ENCODE data around the gene NEGR1.
A peak's percentile ranks its signal among the peaks of the same experiment; 100 is the strongest.
"Not testable (repeated sequence)": the region's sequence is repeated elsewhere in the genome, so short reads cannot be mapped to it uniquely, and the experiment has no call there.

The NEGR1 gene

DNA sequence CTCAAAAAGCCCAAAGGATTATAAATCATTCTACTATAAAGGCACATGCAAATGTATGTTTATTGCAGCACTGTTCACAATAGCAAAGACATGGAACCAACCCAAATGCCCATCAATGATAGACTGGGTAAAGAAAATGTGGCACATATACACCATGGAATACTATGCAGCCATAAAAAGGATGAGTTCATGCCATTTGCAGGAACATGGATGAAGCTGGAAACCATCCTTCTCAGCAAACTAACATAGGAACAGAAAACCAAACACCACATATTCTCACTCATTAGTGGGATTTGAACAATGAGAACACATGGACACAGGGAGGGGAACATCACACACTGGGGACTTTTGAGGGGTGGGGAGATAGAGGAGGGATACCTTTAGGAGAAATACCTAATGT is 46.4 kb downstream of the NEGR1 start:
- not testable (repeated sequence) for H3K36me3 ChIP-seq (ENCODE audit: control insufficient read depth in 2 of 2, insufficient read depth in 2 of 2, low read length in 2 of 2); H3K27me3 ChIP-seq (ENCODE audit: control insufficient read depth in 1 of 2, insufficient read depth in 2 of 2, low read length in 2 of 2); H3K4me3 ChIP-seq (ENCODE audit: low read length in 2 of 2); H3K9ac ChIP-seq (ENCODE audit: low read length in 2 of 2); H3K27ac ChIP-seq (ENCODE audit: low read length); H3K4me1 ChIP-seq (ENCODE audit: control insufficient read depth, insufficient read depth, low read length); H3K9me3 ChIP-seq (ENCODE audit: control insufficient read depth in 2 of 2, low read length in 2 of 2)

DNA sequence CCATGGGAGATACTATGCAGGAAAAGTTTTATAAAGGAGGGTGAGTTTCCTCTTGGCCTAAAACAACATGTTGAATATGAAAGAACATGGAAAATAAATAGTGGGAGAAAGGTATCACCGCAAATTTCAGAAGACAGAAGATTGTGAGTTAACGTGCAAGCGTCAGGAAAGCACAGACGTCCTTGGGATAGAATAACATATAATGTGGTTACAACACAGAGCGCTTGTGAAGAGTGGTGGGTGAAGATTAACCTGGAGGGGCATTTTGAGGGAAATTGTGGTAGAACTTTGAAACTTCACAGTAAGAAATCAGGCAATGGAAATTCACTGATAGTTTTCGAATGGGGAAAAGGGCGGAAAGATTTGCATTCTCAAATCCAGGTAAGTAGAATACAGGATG is 47.3 kb downstream of the NEGR1 start:
- H3K27me3 ChIP-seq (ENCODE audit: control insufficient read depth in 1 of 2, insufficient read depth in 2 of 2, low read length in 2 of 2), result no peaks in the 10 kb centered on the region
- no peak overlapping the region for H3K9ac ChIP-seq (ENCODE audit: low read length in 2 of 2)
- no peak overlapping the region for H3K4me3 ChIP-seq (ENCODE audit: low read length in 2 of 2)
- no peaks in the 10 kb centered on the region for H3K4me1 ChIP-seq (ENCODE audit: control insufficient read depth, insufficient read depth, low read length)
- H3K9me3 ChIP-seq (ENCODE audit: control insufficient read depth in 2 of 2, low read length in 2 of 2), result no peaks in the 10 kb centered on the region
- no peaks in the 10 kb centered on the region for H3K36me3 ChIP-seq (ENCODE audit: control insufficient read depth in 2 of 2, insufficient read depth in 2 of 2, low read length in 2 of 2)
- no peak overlapping the region for H3K27ac ChIP-seq (ENCODE audit: low read length)

DNA sequence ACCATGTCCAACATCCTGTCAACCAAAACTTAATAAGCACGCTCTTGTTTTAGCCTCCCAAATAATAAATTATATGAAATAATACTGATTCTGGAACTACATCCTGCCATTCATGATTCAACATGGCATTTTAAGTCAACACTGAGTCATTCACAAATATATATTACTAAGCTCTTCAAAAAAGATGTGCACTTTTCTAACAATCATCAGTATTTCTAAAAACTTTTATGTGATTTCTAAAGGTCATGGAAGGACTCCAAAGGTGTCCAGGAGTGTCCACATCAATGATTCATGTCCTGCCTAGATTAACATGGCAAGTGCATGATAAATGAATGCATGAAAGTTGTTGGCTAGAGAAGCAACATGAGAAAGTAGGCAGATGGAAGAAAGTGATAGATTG is 51.6 kb downstream of the NEGR1 start:
- Histone ChIP-seq H3K4me3 (ENCODE audit: low read length in 2 of 2) (no peak overlapping the region), H3K27me3 (ENCODE audit: control insufficient read depth in 1 of 2, insufficient read depth in 2 of 2, low read length in 2 of 2) (no peaks in the 10 kb centered on the region), H3K4me1 (ENCODE audit: control insufficient read depth, insufficient read depth, low read length) (peaks cover 6% of the 10 kb centered on the region), H3K36me3 (ENCODE audit: control insufficient read depth in 2 of 2, insufficient read depth in 2 of 2, low read length in 2 of 2) (no peaks in the 10 kb centered on the region), H3K9me3 (ENCODE audit: control insufficient read depth in 2 of 2, low read length in 2 of 2) (no peaks in the 10 kb centered on the region), H3K9ac (ENCODE audit: low read length in 2 of 2) (no peak overlapping the region), H3K27ac (ENCODE audit: low read length) (no peak overlapping the region)

DNA sequence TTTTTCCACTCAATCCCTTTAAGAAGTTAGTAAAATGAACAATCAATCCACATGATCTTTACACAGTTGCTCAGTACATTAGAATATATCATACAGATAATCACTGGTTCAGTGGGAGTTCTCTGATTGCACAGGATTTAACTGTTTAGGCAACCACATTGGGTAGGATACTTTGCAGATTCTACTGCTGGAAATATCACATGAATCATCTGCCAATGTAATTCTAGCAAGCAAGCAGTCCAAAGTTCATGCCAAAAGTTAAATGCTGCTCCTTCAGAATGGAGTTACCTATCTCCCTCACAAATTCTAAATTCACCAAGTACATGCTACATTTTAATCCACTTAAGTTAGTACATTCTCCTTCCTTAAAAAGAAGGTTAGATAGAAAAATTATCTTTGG is 52.4 kb downstream of the NEGR1 start:
- no peaks in the 10 kb centered on the region for H3K36me3 ChIP-seq (ENCODE audit: control insufficient read depth in 2 of 2, insufficient read depth in 2 of 2, low read length in 2 of 2)
- no peak overlapping the region for H3K27ac ChIP-seq (ENCODE audit: low read length)
- no peaks in the 10 kb centered on the region for H3K9me3 ChIP-seq (ENCODE audit: control insufficient read depth in 2 of 2, low read length in 2 of 2)

DNA sequence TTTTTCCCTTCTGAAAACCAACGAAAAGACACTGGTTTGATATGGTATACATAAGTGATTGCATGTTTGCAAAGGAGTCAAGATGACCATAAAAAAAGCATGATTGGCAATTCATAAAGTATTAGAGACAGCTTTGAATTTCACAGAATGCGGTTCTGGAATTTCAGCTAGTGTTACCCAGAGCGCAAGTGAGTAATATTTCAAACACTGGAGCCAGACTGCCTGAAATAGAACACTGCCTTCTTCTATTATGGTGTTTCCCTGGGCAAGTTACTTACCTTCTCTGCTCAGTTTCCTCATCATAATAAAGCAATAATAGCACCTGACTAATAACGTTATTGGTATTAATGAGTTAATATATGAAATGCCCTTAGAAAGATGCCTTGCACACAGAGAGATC is 54.7 kb downstream of the NEGR1 start:
- Histone ChIP-seq H3K27ac (ENCODE audit: low read length) (peak overlapping the region; percentile 37), H3K36me3 (ENCODE audit: control insufficient read depth in 2 of 2, insufficient read depth in 2 of 2, low read length in 2 of 2) (no peaks in the 10 kb centered on the region), H3K4me3 (ENCODE audit: low read length in 2 of 2) (peak overlapping the region; percentile 40 to 52), H3K27me3 (ENCODE audit: control insufficient read depth in 1 of 2, insufficient read depth in 2 of 2, low read length in 2 of 2) (no peaks in the 10 kb centered on the region), H3K9ac (ENCODE audit: low read length in 2 of 2) (peak overlapping the region in 1 of 2 donors; percentile 16), H3K4me1 (ENCODE audit: control insufficient read depth, insufficient read depth, low read length) (peaks cover 6% of the 10 kb centered on the region), H3K9me3 (ENCODE audit: control insufficient read depth in 2 of 2, low read length in 2 of 2) (no peaks in the 10 kb centered on the region)

More for the DNA sequence above, 52.4 kb downstream of the NEGR1 start:
- Histone ChIP-seq H3K9ac (ENCODE audit: low read length in 2 of 2) (no peak overlapping the region), H3K4me1 (ENCODE audit: control insufficient read depth, insufficient read depth, low read length) (peaks cover 6% of the 10 kb centered on the region), H3K4me3 (ENCODE audit: low read length in 2 of 2) (no peak overlapping the region), H3K27me3 (ENCODE audit: control insufficient read depth in 1 of 2, insufficient read depth in 2 of 2, low read length in 2 of 2) (no peaks in the 10 kb centered on the region)

DNA sequence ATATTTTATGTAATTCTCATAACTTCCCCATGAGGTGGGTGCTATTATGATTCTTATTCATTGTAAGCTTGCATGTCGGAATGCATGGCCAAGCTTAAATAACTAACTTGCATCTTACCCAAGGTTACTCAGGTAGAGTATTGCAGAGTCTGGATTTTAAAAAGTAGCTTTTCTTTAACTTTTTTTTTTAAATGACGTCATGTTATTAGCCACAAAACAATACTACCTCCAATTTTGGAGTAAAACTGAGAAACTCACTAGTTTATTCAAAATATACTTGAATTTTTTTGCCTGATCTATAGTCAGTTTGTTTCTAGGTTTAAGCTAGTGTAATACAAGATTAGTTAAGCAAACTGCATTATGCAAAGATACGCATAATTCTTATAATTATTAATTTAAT is 57.8 kb downstream of the NEGR1 start:
- Histone ChIP-seq H3K27ac (ENCODE audit: low read length) (no peak overlapping the region), H3K4me3 (ENCODE audit: low read length in 2 of 2) (no peak overlapping the region), H3K9ac (ENCODE audit: low read length in 2 of 2) (no peak overlapping the region), H3K4me1 (ENCODE audit: control insufficient read depth, insufficient read depth, low read length) (peaks cover 6% of the 10 kb centered on the region), H3K27me3 (ENCODE audit: control insufficient read depth in 1 of 2, insufficient read depth in 2 of 2, low read length in 2 of 2) (no peaks in the 10 kb centered on the region), H3K36me3 (ENCODE audit: control insufficient read depth in 2 of 2, insufficient read depth in 2 of 2, low read length in 2 of 2) (no peaks in the 10 kb centered on the region), H3K9me3 (ENCODE audit: control insufficient read depth in 2 of 2, low read length in 2 of 2) (no peaks in the 10 kb centered on the region)

DNA sequence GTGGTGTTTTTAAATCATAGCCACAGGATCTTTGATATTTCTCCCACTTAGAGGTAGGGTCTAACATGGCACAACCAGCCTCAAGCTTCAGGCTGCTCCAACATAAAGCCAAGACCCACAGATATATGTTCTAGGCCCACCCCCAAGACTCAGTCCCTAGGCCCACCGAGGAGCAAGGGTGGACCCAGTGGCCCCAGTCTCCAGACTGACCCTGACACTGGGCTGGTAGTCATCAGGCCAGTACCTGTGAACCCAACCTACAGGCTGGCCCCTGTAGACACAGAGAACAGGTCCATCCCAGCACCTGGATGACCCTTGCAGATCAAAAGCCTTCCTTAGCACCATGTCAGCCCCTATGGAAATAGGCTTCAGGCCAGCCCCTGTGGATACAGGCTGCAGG is 60.5 kb downstream of the NEGR1 start:
- Histone ChIP-seq H3K9me3 (ENCODE audit: control insufficient read depth in 2 of 2, low read length in 2 of 2) (no peaks in the 10 kb centered on the region), H3K4me1 (ENCODE audit: control insufficient read depth, insufficient read depth, low read length) (peaks cover 3% of the 10 kb centered on the region), H3K36me3 (ENCODE audit: control insufficient read depth in 2 of 2, insufficient read depth in 2 of 2, low read length in 2 of 2) (no peaks in the 10 kb centered on the region), H3K4me3 (ENCODE audit: low read length in 2 of 2) (no peak overlapping the region), H3K27me3 (ENCODE audit: control insufficient read depth in 1 of 2, insufficient read depth in 2 of 2, low read length in 2 of 2) (no peaks in the 10 kb centered on the region), H3K9ac (ENCODE audit: low read length in 2 of 2) (no peak overlapping the region), H3K27ac (ENCODE audit: low read length) (no peak overlapping the region)

DNA sequence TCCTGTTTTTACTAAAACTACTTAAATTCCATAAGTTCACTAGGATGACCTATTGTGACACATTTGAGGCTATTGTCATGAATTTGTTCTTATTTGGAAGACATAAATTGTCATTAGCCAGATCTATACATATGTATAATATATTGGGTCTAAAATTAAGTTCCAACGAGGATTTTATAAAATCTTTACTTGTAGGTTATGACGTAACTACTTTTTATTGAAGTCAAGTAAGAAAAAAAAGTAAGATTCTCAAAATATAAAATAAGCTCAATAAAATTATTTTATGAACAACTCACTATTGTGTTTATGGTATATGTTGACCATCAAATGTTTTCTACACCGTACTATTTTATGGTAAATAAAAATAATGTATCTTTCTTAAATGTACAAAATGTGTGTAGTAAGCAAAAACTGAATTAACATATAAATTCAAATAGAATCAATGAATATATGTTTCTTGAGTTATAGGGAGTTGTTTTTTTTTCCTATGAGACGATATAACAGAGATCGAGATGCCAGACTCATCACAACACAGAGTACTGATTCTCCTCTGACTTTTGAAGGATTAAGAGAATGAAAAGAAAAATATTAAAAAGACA is 64.1 kb downstream of the NEGR1 start:
- Histone ChIP-seq H3K27me3 (ENCODE audit: control insufficient read depth in 1 of 2, insufficient read depth in 2 of 2, low read length in 2 of 2) (no peaks in the 10 kb centered on the region), H3K27ac (ENCODE audit: low read length) (no peak overlapping the region), H3K36me3 (ENCODE audit: control insufficient read depth in 2 of 2, insufficient read depth in 2 of 2, low read length in 2 of 2) (no peaks in the 10 kb centered on the region), H3K4me1 (ENCODE audit: control insufficient read depth, insufficient read depth, low read length) (no peaks in the 10 kb centered on the region), H3K4me3 (ENCODE audit: low read length in 2 of 2) (no peak overlapping the region), H3K9me3 (ENCODE audit: control insufficient read depth in 2 of 2, low read length in 2 of 2) (no peaks in the 10 kb centered on the region), H3K9ac (ENCODE audit: low read length in 2 of 2) (no peak overlapping the region)

DNA sequence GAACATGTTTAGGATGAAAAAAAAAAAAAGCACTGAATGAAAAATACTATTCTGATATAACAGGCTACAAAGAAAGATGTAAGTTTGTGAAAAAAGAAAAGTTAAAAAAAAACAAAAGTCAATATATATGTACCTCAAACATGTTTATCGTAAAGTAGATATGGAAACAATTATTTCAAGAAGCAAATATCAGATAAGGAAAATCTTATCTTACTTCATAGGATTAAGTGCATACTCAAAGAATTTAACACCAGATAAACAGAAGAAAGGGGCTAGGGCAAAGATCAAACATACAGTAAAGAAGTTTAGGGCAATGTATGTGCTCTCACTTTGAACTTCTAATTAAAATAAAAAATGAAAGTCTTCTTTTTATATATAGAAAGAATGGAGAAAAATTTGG is 75.3 kb downstream of the NEGR1 start:
- Histone ChIP-seq H3K9me3 (ENCODE audit: control insufficient read depth in 2 of 2, low read length in 2 of 2) (no peaks in the 10 kb centered on the region), H3K27ac (ENCODE audit: low read length) (no peak overlapping the region), H3K27me3 (ENCODE audit: control insufficient read depth in 1 of 2, insufficient read depth in 2 of 2, low read length in 2 of 2) (no peaks in the 10 kb centered on the region), H3K4me1 (ENCODE audit: control insufficient read depth, insufficient read depth, low read length) (no peaks in the 10 kb centered on the region), H3K4me3 (ENCODE audit: low read length in 2 of 2) (no peak overlapping the region), H3K36me3 (ENCODE audit: control insufficient read depth in 2 of 2, insufficient read depth in 2 of 2, low read length in 2 of 2) (no peaks in the 10 kb centered on the region), H3K9ac (ENCODE audit: low read length in 2 of 2) (no peak overlapping the region)

DNA sequence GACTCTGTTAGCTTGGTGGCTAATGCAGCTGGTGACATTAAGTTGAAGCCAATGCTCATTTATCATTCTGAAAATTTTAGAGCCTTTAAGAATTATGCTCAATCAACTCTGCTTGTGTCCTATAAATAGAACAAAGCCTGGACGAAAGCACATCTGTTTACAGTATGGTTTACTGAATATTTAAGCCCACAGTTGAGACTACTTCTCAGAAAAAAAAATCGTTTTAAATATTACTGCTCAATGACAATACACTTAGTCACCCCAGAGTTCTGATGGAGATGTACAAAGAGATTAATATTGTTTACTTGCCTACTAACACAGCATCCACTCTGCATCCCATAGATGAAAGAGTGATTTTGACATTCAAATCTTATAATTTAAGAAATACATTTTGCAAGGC is 79.6 kb downstream of the NEGR1 start:
- H3K9me3 ChIP-seq (ENCODE audit: control insufficient read depth in 2 of 2, low read length in 2 of 2), result no peaks in the 10 kb centered on the region
- no peaks in the 10 kb centered on the region for H3K4me1 ChIP-seq (ENCODE audit: control insufficient read depth, insufficient read depth, low read length)
- no peak overlapping the region for H3K27ac ChIP-seq (ENCODE audit: low read length)
- H3K4me3 ChIP-seq (ENCODE audit: low read length in 2 of 2), result no peak overlapping the region
- H3K9ac ChIP-seq (ENCODE audit: low read length in 2 of 2), result no peak overlapping the region
- H3K36me3 ChIP-seq (ENCODE audit: control insufficient read depth in 2 of 2, insufficient read depth in 2 of 2, low read length in 2 of 2), result no peaks in the 10 kb centered on the region
- H3K27me3 ChIP-seq (ENCODE audit: control insufficient read depth in 1 of 2, insufficient read depth in 2 of 2, low read length in 2 of 2), result no peaks in the 10 kb centered on the region

DNA sequence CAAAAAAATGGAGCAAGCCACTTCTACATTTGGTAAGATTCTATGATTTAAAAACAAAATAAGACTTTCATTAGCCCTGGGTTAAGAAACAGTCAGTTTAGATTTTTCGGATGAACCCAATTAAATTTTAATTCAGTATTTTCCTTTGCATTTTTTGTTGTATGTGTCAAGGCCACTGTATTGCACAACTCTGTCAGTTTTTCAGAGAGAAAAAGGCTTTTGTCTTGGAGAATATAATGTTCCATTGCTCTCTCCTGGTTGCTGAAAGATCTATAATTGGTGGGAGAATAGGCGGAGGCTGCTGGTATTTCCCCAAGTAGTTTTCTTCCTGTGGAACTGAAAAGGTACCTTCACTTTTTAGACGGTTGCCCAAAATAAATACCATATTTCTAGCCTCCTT is 84.6 kb downstream of the NEGR1 start:
- no peaks in the 10 kb centered on the region for H3K36me3 ChIP-seq (ENCODE audit: control insufficient read depth in 2 of 2, insufficient read depth in 2 of 2, low read length in 2 of 2)
- no peaks in the 10 kb centered on the region for H3K9me3 ChIP-seq (ENCODE audit: control insufficient read depth in 2 of 2, low read length in 2 of 2)
- H3K4me3 ChIP-seq (ENCODE audit: low read length in 2 of 2), result no peak overlapping the region
- no peaks in the 10 kb centered on the region for H3K4me1 ChIP-seq (ENCODE audit: control insufficient read depth, insufficient read depth, low read length)
- no peaks in the 10 kb centered on the region for H3K27me3 ChIP-seq (ENCODE audit: control insufficient read depth in 1 of 2, insufficient read depth in 2 of 2, low read length in 2 of 2)
- no peak overlapping the region for H3K9ac ChIP-seq (ENCODE audit: low read length in 2 of 2)
- H3K27ac ChIP-seq (ENCODE audit: low read length), result no peak overlapping the region

All from stomach smooth muscle (tissue), 2 donors.